Osteoblast (primary cell): ENCODE data around the gene TAPT1. TPM values are rescaled to one million over a fixed set of nuclear protein-coding genes. Genes with fewer than 3 reads are reported as not detected.

Experiments
- DNase-seq: peaks from one replicate; pipeline ENCODE4 v3.0.0; 2011; ENCODE audit warnings: low spot score, mixed read lengths; ENCODE audit not compliant: insufficient read length; ENCODE audit errors: missing footprints
- H2AFZ ChIP-seq: 2 replicates; pipeline ENCODE4 v1.6.0; 2011; ENCODE audit warnings: mild to moderate bottlenecking, low read length
- H3K27ac ChIP-seq: 2 replicates; pipeline ENCODE4 v1.5.1; 2011; ENCODE audit warnings: mild to moderate bottlenecking, low read depth, low read length, moderate library complexity
- H3K27me3 ChIP-seq: 2 replicates; pipeline ENCODE4 v1.6.0; 2012; ENCODE audit warnings: mild to moderate bottlenecking, control low read depth, inconsistent platforms, low read length, moderate library complexity; ENCODE audit not compliant: insufficient read depth
- H3K36me3 ChIP-seq: 2 replicates; pipeline ENCODE4 v1.5.1; 2011; ENCODE audit warnings: mild to moderate bottlenecking, low read length, control low read depth, moderate library complexity; ENCODE audit not compliant: insufficient read depth
- H3K4me1 ChIP-seq: 2 replicates; pipeline ENCODE4 v1.5.1; 2011; ENCODE audit warnings: mild to moderate bottlenecking, low read length, control low read depth, moderate library complexity; ENCODE audit not compliant: insufficient read depth
- H3K4me2 ChIP-seq: 2 replicates; pipeline ENCODE4 v1.6.0; 2011; ENCODE audit warnings: mild to moderate bottlenecking, low read length; ENCODE audit not compliant: insufficient read depth
- H3K4me3 ChIP-seq: fragments of 200-600 bp; sonication (generic); 3 replicates; pipeline ENCODE4 v1.5.1; 2012; ENCODE audit warnings: mild to moderate bottlenecking, low read length, inconsistent platforms; ENCODE audit not compliant: insufficient read depth
- H3K79me2 ChIP-seq: 2 replicates; pipeline ENCODE4 v1.6.0; 2012; ENCODE audit warnings: mild to moderate bottlenecking, low read length, control low read depth, inconsistent platforms; ENCODE audit not compliant: insufficient read depth
- H3K9me3 ChIP-seq: 2 replicates; pipeline ENCODE4 v1.5.1; 2011; ENCODE audit warnings: low read depth, low read length, control low read depth
- H4K20me1 ChIP-seq: 2 replicates; pipeline ENCODE4 v1.6.0; 2012; ENCODE audit warnings: mild to moderate bottlenecking, low read length, control low read depth; ENCODE audit not compliant: insufficient read depth
- CTCF ChIP-seq: IDR thresholded peaks from 2 replicates; pipeline ENCODE4 v1.5.1; 2011; ENCODE audit warnings: mild to moderate bottlenecking, low read depth, low read length, moderate library complexity; ENCODE audit errors: extremely low read depth
- total RNA-seq: library from RNA; depleted of rRNA; stranded (reverse); fragments of >200 nt; gene quantifications from 2 replicates; pipeline ENCODE4 v1.2.3, GENCODE V29; 2012

Gene TAPT1
- total RNA-seq, 1 donor: 19.5 TPM

- H4K20me1 ChIP-seq: peaks cover 18% of the 10 kb centered on the region
- no peak for TF ChIP-seq CTCF
- H3K27ac ChIP-seq: peak overlapping the region; percentile 59
- H2AFZ ChIP-seq: peak overlapping the region; percentile 41
- peaks cover 18% of the 10 kb centered on the region for H3K4me1 ChIP-seq
- peak overlapping the region; percentile 84 for H3K4me2 ChIP-seq
- peaks cover 59% of the 10 kb centered on the region for H3K79me2 ChIP-seq
- no peaks in the 10 kb centered on the region for H3K36me3 ChIP-seq
- no peak for DNase-seq
- no peaks in the 10 kb centered on the region for H3K9me3 ChIP-seq
- no peaks in the 10 kb centered on the region for H3K27me3 ChIP-seq
- peak overlapping the region; percentile 86 for H3K4me3 ChIP-seq
Observed at GRCh38 chr4:16224264-16225166, 1.8 kb downstream of the TAPT1 start.

DNA sequence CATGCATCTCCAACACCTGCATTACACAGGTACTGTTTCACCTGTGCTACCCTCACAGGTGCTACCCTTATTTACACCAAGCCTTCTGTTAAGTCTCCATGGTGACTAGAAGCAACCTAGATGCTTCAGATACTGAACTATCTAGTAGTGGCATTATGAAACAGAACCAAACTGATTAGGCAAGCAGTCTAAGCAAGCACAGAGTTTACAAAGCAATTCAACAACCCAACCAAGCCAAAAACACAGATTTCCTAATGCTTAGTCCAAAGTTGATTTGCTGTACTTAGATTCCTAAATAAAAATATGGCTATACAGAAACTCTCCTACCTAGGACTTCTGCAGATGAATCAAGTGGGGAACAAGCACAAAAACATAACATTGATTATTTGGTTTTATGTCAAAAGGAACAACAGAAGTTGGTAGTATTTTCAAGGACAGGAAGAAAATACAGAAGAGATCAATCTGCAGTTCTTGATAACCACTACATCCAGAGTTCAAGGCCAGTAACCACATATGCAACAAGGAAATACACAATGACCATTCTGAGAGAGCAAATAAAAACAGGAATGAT lies 3.2 kb downstream of the TAPT1 start:
- no peak for DNase-seq
- H3K4me2 ChIP-seq: no peak overlapping the region
- H3K79me2 ChIP-seq: peaks cover 68% of the 10 kb centered on the region
- H3K9me3 ChIP-seq: no peaks in the 10 kb centered on the region
- H3K36me3 ChIP-seq: no peaks in the 10 kb centered on the region
- no peak overlapping the region for H3K27ac ChIP-seq
- no peak overlapping the region for H2AFZ ChIP-seq
- peaks cover 18% of the 10 kb centered on the region for H4K20me1 ChIP-seq
- no peak overlapping the region for H3K4me3 ChIP-seq
- no peaks in the 10 kb centered on the region for H3K27me3 ChIP-seq
- peaks cover 17% of the 10 kb centered on the region for H3K4me1 ChIP-seq
- TF ChIP-seq CTCF: no peak

DNA sequence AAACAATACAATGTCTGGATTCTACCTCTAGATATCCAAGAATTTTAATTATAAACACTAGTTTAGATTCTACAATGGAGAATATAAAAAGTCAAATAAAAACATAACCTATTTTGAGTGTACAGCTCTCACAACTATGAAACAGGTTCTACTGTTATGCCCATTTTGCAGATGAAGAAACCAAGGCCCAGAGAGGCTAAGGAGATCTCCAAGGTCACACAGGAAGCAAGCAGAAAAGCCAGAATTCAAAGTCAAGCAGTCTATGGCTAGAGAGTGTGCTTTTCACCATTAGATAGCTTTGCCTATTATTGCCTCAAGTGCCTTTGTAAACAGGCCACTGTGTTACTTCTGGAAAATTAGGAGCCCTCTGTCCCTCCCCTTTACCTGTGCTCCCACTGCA lies 7.3 kb downstream of the TAPT1 start:
- peaks cover 16% of the 10 kb centered on the region for H4K20me1 ChIP-seq
- TF ChIP-seq CTCF: no peak
- H3K79me2 ChIP-seq: peaks cover 61% of the 10 kb centered on the region
- no peaks in the 10 kb centered on the region for H3K9me3 ChIP-seq
- no peaks in the 10 kb centered on the region for H3K4me1 ChIP-seq
- no peaks in the 10 kb centered on the region for H3K27me3 ChIP-seq
- H3K4me2 ChIP-seq: no peak overlapping the region
- H2AFZ ChIP-seq: no peak overlapping the region
- H3K27ac ChIP-seq: no peak overlapping the region
- no peak overlapping the region for H3K4me3 ChIP-seq
- H3K36me3 ChIP-seq: no peaks in the 10 kb centered on the region
- DNase-seq: no peak
